Caco-2 (cell line): Measurements from ENCODE around the gene CYP1A1. TPM values are rescaled to one million over a fixed set of nuclear protein-coding genes. Genes with fewer than 3 reads are reported as not detected.
"Not testable (repeated sequence)": the region's sequence is repeated elsewhere in the genome, so short reads cannot be mapped to it uniquely, and the experiment has no call there.

Experiments used
- BruUV-seq: library from RNA; stranded (reverse); fragments of 400-500 nt; replicated peaks from 2 replicates; lab custom pipeline; 2021; lab: Mats Ljungman, UMichigan
- CTCF ChIA-PET: fragments of 300-600 bp; sonication (Branson Sonifier 250); formaldehyde crosslinking; loops from one replicate; lab custom pipeline; 2022; ENCODE audit warnings: antibody characterized with exemption; lab: Charles Lee
- POLR2A ChIA-PET: fragments of 300-600 bp; sonication (Branson Sonifier 250); formaldehyde crosslinking; loops from one replicate; lab custom pipeline; 2022; ENCODE audit warnings: antibody characterized with exemption; lab: Charles Lee
- DNase-seq, 2 experiments: peaks; one replicate each; pipeline versions ENCODE4 v3.0.0 to v3.0.0-alpha.2; 2020 to 2022
- H3K27me3 ChIP-seq: replicated peaks from 2 replicates; pipeline ENCODE4 v1.6.0; 2011; ENCODE audit warnings: low read length; ENCODE audit not compliant: control insufficient read depth, insufficient read depth
- H3K36me3 ChIP-seq: 2 replicates; pipeline ENCODE4 v1.5.1; 2011; ENCODE audit warnings: low read length; ENCODE audit not compliant: control insufficient read depth, insufficient read depth
- H3K4me1 ChIP-seq: fragments of 250-450 bp; sonication (Bioruptor Pico); 2 replicates; pipeline ENCODE4 v1.5.1; 2020; ENCODE audit warnings: mild to moderate bottlenecking
- H3K4me3 ChIP-seq: 2 replicates; pipeline ENCODE4 v1.5.1; 2011; ENCODE audit warnings: low read depth, mild to moderate bottlenecking, control low read depth, low read length
- H3K9me3 ChIP-seq: fragments of 250-450 bp; sonication (Bioruptor Pico); 2 replicates; pipeline ENCODE4 v1.5.1; 2020; ENCODE audit warnings: mild to moderate bottlenecking, moderate library complexity
- H3K27ac Mint-ChIP-seq: one replicate; pipeline ENCODE4 v1.8.0; 2022; ENCODE audit warnings: mixed read lengths; ENCODE audit not compliant: unreplicated experiment
- H3K27me3 Mint-ChIP-seq: one replicate; pipeline ENCODE4 v1.8.0; 2022; ENCODE audit warnings: mixed read lengths; ENCODE audit not compliant: insufficient read depth, unreplicated experiment
- H3K36me3 Mint-ChIP-seq: one replicate; pipeline ENCODE4 v1.8.0; 2022; ENCODE audit warnings: mild to moderate bottlenecking, mixed read lengths; ENCODE audit not compliant: insufficient read depth, unreplicated experiment
- H3K4me1 Mint-ChIP-seq: one replicate; pipeline ENCODE4 v1.8.0; 2022; ENCODE audit warnings: low read depth, mixed read lengths; ENCODE audit not compliant: unreplicated experiment
- H3K4me3 Mint-ChIP-seq: one replicate; pipeline ENCODE4 v1.8.0; 2022; ENCODE audit warnings: mild to moderate bottlenecking, moderate library complexity, mixed read lengths; ENCODE audit not compliant: unreplicated experiment
- H3K9me3 Mint-ChIP-seq: one replicate; pipeline ENCODE4 v1.8.0; 2022; ENCODE audit warnings: mixed read lengths; ENCODE audit not compliant: unreplicated experiment
- intact Hi-C: fragments of 100-400 bp; cut with micrococcal nuclease; formaldehyde crosslinking; loops from one replicate; pipeline ENCODE4 v1.10.0; 2022; ENCODE audit not compliant: unreplicated experiment
- total RNA-seq: library from RNA; stranded (reverse); gene quantifications from 2 replicates; pipeline ENCODE4 v1.2.3, GENCODE V29; 2022
- TF ChIP-seq, protein P1 (sequence below), 2 experiments: fragments of 200-600 bp in 1 of 2; IDR thresholded peaks; 1 replicate in 1 of 2; 2 replicates in 1 of 2; pipeline versions ENCODE4 v1.5.1 to v1.8.0; 2011 to 2022; ENCODE audit warnings: antibody characterized with exemption in 1 of 2, control low read depth in 1 of 2, inconsistent platforms in 1 of 2, low read depth in 1 of 2, low read length in 1 of 2, mild to moderate bottlenecking in 1 of 2, moderate library complexity in 1 of 2; ENCODE audit not compliant: insufficient read depth in 1 of 2, severe bottlenecking in 1 of 2, unreplicated experiment in 1 of 2

The CYP1A1 gene
- total RNA-seq, 1 experiment from 2014 or later: 73.8 TPM

DNA sequence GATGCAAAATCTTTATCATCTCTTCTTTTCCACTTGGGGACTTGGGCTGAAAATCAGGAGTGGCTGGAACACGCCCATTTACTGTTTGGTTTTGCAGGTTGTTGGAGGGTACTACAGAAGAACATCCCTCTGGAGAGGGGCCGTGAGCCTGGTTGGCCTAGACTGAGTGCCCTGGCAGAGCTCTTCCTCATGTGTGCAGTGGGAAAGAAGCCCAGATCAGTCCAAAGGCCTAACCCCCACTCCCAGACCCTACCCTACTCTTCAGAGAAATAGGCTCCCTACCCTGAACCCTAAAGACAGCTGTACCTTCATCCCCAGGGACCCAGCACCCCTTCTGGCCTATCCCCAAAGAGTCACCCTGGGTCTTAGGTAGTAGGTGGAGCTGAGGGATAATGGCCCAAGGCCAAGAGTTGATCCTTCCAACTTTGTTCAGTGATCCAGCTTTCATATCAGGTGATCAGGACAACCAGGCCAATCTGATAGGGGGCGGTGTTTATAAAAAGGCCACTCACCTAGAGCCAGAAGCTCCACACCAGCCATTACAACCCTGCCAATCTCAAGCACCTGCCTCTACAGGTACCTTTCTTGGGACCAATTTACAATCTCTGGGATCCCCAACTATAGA is 23.1 kb upstream of the CYP1A1 start, which contains the start of gene CYP1A2:
CYP1A2 (plus strand) TSS at position 524 of the 625 bp plus-strand sequence. CDS start 894 bp downstream, outside the sequence.
- ChIA-PET POLR2A (no interaction called here), CTCF (no interaction called here)
- no peaks in the 10 kb centered on the region; the same call in 1 of the 2 replicates for H3K4me1 ChIP-seq
- H3K27me3 ChIP-seq: no peaks in the 10 kb centered on the region
- no peaks in the 10 kb centered on the region for H3K36me3 ChIP-seq
- H3K27me3 Mint-ChIP-seq: no peaks in the 10 kb centered on the region
- TF ChIP-seq, protein P1, sequence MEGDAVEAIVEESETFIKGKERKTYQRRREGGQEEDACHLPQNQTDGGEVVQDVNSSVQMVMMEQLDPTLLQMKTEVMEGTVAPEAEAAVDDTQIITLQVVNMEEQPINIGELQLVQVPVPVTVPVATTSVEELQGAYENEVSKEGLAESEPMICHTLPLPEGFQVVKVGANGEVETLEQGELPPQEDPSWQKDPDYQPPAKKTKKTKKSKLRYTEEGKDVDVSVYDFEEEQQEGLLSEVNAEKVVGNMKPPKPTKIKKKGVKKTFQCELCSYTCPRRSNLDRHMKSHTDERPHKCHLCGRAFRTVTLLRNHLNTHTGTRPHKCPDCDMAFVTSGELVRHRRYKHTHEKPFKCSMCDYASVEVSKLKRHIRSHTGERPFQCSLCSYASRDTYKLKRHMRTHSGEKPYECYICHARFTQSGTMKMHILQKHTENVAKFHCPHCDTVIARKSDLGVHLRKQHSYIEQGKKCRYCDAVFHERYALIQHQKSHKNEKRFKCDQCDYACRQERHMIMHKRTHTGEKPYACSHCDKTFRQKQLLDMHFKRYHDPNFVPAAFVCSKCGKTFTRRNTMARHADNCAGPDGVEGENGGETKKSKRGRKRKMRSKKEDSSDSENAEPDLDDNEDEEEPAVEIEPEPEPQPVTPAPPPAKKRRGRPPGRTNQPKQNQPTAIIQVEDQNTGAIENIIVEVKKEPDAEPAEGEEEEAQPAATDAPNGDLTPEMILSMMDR (IDR thresholded peaks at IDR 0.05; ENCODE audit: insufficient read depth in 1 of 2, low read depth in 1 of 2, low read length in 1 of 2, severe bottlenecking in 1 of 2, unreplicated experiment in 1 of 2): no peak
- no peak within 1 kb of the TSS for H3K4me3 ChIP-seq
- no peaks in the 10 kb centered on the region for H3K36me3 Mint-ChIP-seq
- H3K9me3 ChIP-seq: no peaks in the 10 kb centered on the region
- no peak within 1 kb of the TSS for H3K4me3 Mint-ChIP-seq
- H3K27ac Mint-ChIP-seq: no peak within 1 kb of the TSS
- BruUV-seq: no TSS peak
- H3K4me1 Mint-ChIP-seq: no peaks in the 10 kb centered on the region
- no peak for DNase-seq
- no peaks in the 10 kb centered on the region for H3K9me3 Mint-ChIP-seq
- intact Hi-C loops: no loop called here

DNA sequence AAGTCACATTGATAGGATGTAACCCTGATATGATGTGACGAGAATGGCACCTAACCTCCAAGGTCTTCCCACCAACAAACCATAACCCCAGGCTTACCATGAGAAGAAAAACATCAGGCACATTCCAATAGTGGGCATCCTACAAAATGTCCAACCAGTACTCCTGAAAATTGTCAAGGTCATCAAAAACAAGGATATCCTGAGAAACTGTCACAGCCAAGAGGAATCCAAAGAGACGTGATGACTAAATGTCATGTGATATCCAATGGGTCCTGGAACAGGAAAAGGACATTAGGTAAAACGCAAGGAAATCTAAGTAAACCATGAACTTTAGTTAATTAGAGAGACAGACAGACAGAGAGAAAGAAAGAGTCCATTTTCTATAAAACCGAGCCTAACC is 21.1 kb upstream of the CYP1A1 start:
- no peaks in the 10 kb centered on the region; the same call in 1 of the 2 replicates for H3K9me3 ChIP-seq
- H3K36me3 Mint-ChIP-seq: no peaks in the 10 kb centered on the region
- intact Hi-C loops: no loop called here
- DNase-seq: no peak
- no peaks in the 10 kb centered on the region for H3K4me1 ChIP-seq
- H3K4me3 ChIP-seq: no peak overlapping the region
- no peak overlapping the region for H3K27ac Mint-ChIP-seq
- no peaks in the 10 kb centered on the region for H3K27me3 Mint-ChIP-seq
- H3K4me3 Mint-ChIP-seq: no peak overlapping the region
- ChIA-PET CTCF (no interaction called here), POLR2A (no interaction called here)
- H3K9me3 Mint-ChIP-seq: peaks cover 14% of the 10 kb centered on the region
- BruUV-seq: no TSS peak
- H3K27me3 ChIP-seq: no peaks in the 10 kb centered on the region
- TF ChIP-seq, protein P1 (IDR thresholded peaks at IDR 0.05; ENCODE audit: insufficient read depth in 1 of 2, low read depth in 1 of 2, low read length in 1 of 2, severe bottlenecking in 1 of 2, unreplicated experiment in 1 of 2): no peak
- no peaks in the 10 kb centered on the region for H3K36me3 ChIP-seq
- H3K4me1 Mint-ChIP-seq: no peaks in the 10 kb centered on the region

DNA sequence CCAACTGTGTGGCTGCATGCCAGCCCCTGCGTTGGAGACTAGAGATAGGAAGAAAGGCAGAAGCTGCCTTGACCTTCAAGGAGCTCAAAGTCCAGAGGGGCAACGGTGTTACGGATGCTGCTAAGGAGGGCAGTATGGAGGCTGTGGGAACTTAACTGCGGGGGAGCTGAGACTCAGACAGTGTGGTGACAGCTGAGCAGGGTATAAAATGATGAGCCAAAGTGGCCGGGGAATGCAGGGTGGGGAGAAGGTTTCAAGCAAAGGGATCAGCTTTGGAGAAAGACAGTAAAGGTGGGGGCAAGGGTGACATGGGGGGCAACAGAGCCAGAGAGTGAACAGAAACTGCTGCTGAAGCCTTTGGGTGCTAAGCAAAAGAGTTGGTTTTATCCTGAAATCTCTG is 17.1 kb upstream of the CYP1A1 start:
- no TSS peak for BruUV-seq

DNA sequence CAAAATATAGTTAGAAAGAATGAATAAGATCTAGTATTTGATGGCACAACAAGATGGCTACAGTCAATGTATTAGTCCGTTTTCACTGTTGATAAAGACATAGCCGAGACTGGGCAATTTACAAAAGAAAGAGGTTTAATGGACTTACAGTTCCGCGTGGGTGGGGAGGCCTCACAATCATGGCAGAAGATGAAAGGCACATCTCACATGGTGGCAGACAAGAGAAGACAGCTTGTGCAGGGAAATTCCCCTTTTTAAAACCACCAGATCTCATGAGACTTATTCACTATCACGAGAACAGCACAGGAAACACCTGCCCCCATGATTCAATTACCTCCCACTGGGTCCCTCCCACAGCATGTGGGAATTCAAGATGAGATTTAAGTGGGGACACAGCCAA is 12.9 kb upstream of the CYP1A1 start:
- POLR2A ChIA-PET, H3K4me1 ChIP-seq, H3K27me3 Mint-ChIP-seq, BruUV-seq, H3K4me3 ChIP-seq, intact Hi-C loops, H3K27ac Mint-ChIP-seq, DNase-seq, H3K36me3 Mint-ChIP-seq, H3K4me3 Mint-ChIP-seq, CTCF ChIA-PET, H3K27me3 ChIP-seq, H3K36me3 ChIP-seq, H3K4me1 Mint-ChIP-seq, H3K9me3 ChIP-seq: not testable (repeated sequence)
- peaks cover 13% of the 10 kb centered on the region for H3K9me3 Mint-ChIP-seq

More for the DNA sequence above, 17.1 kb upstream of the CYP1A1 start:
- Histone ChIP-seq H3K4me3 (no peak overlapping the region), H3K9me3 (no peaks in the 10 kb centered on the region; the same call in 1 of the 2 replicates), H3K27me3 (no peaks in the 10 kb centered on the region), H3K36me3 (no peaks in the 10 kb centered on the region), H3K4me1 (no peaks in the 10 kb centered on the region)
- TF ChIP-seq, protein P1 (IDR thresholded peaks at IDR 0.05; ENCODE audit: insufficient read depth in 1 of 2, low read depth in 1 of 2, low read length in 1 of 2, severe bottlenecking in 1 of 2, unreplicated experiment in 1 of 2): no peak
- no peak overlapping the region for H3K4me3 Mint-ChIP-seq
- no peaks in the 10 kb centered on the region for H3K36me3 Mint-ChIP-seq
- POLR2A ChIA-PET: no interaction called here
- intact Hi-C loops: no loop called here
- CTCF ChIA-PET: no interaction called here
- H3K27ac Mint-ChIP-seq: no peak overlapping the region
- DNase-seq: no peak
- no peaks in the 10 kb centered on the region for H3K4me1 Mint-ChIP-seq
- no peaks in the 10 kb centered on the region for H3K27me3 Mint-ChIP-seq
- peaks cover 14% of the 10 kb centered on the region for H3K9me3 Mint-ChIP-seq
